ENCODE results near the gene PTBP3. TPM values are rescaled to one million over a fixed set of nuclear protein-coding genes. Genes with fewer than 3 reads are reported as not detected.
"Not testable (repeated sequence)": the region's sequence is repeated elsewhere in the genome, so short reads cannot be mapped to it uniquely, and the experiment has no call there.

PTBP3 gene
- polyA plus RNA-seq, 2 donors, result 15.8 to 23.7 TPM

- peaks cover 0 to 5% of the 10 kb centered on the region in 2 donors for H3K4me1 ChIP-seq (ENCODE audit: control insufficient read depth in 2 of 2, insufficient read depth in 2 of 2, low read length in 1 of 2)
- 64 to 87% methylated on average over 2 of the region's 2 CpGs for WGBS, 2 donors
Measured at GRCh38 chr9:112203536-112203935, 129.9 kb downstream of the PTBP3 start.

GRCh38 chr9:112200711-112201110 is 132.7 kb downstream of the PTBP3 start:
- Histone ChIP-seq H3K4me3 (ENCODE audit: low read depth in 1 of 2, low read length in 2 of 2) (no peak overlapping the region), H3K27me3 (ENCODE audit: control insufficient read depth in 1 of 2, insufficient read depth in 2 of 2, low read length in 2 of 2) (no peaks in the 10 kb centered on the region), H3K36me3 (ENCODE audit: control insufficient read depth in 2 of 2, insufficient read depth in 2 of 2, low read length in 1 of 2) (peaks cover 0 to under 1% of the 10 kb centered on the region in 2 donors), H3K9me3 (ENCODE audit: control insufficient read depth in 2 of 2, insufficient read depth in 1 of 2, low read depth in 1 of 2, low read length in 1 of 2) (no peaks in the 10 kb centered on the region), H3K27ac (ENCODE audit: low read depth in 2 of 2, low read length in 1 of 2) (peak overlapping the region in 1 of 2 donors; percentile 70), H3K4me1 (ENCODE audit: control insufficient read depth in 2 of 2, insufficient read depth in 2 of 2, low read length in 1 of 2) (peaks cover 0 to 5% of the 10 kb centered on the region in 2 donors)
- WGBS, 2 donors, result 80% methylated on average over 5 of the region's 5 CpGs

More at GRCh38 chr9:112203536-112203935, 129.9 kb downstream of the PTBP3 start:
- Histone ChIP-seq H3K27me3 (ENCODE audit: control insufficient read depth in 1 of 2, insufficient read depth in 2 of 2, low read length in 2 of 2) (no peaks in the 10 kb centered on the region), H3K9me3 (ENCODE audit: control insufficient read depth in 2 of 2, insufficient read depth in 1 of 2, low read depth in 1 of 2, low read length in 1 of 2) (no peaks in the 10 kb centered on the region), H3K27ac (ENCODE audit: low read depth in 2 of 2, low read length in 1 of 2) (no peak overlapping the region), H3K4me3 (ENCODE audit: low read depth in 1 of 2, low read length in 2 of 2) (no peak overlapping the region), H3K36me3 (ENCODE audit: control insufficient read depth in 2 of 2, insufficient read depth in 2 of 2, low read length in 1 of 2) (peaks cover 0 to 1% of the 10 kb centered on the region in 2 donors)

- Histone ChIP-seq H3K36me3 (ENCODE audit: control insufficient read depth in 2 of 2, insufficient read depth in 2 of 2, low read length in 1 of 2) (no peaks in the 10 kb centered on the region), H3K4me1 (ENCODE audit: control insufficient read depth in 2 of 2, insufficient read depth in 2 of 2, low read length in 1 of 2) (peaks cover 0 to 5% of the 10 kb centered on the region in 2 donors), H3K27me3 (ENCODE audit: control insufficient read depth in 1 of 2, insufficient read depth in 2 of 2, low read length in 2 of 2) (no peaks in the 10 kb centered on the region), H3K27ac (ENCODE audit: low read depth in 2 of 2, low read length in 1 of 2) (no peak overlapping the region), H3K9me3 (ENCODE audit: control insufficient read depth in 2 of 2, insufficient read depth in 1 of 2, low read depth in 1 of 2, low read length in 1 of 2) (no peaks in the 10 kb centered on the region), H3K4me3 (ENCODE audit: low read depth in 1 of 2, low read length in 2 of 2) (no peak overlapping the region)
- WGBS, 2 donors, result 68 to 74% methylated on average over 4 of the region's 4 CpGs
Measured at GRCh38 chr9:112198646-112199045, 134.8 kb downstream of the PTBP3 start.

GRCh38 chr9:112194969-112195431 is 138.4 kb downstream of the PTBP3 start:
- Histone ChIP-seq H3K27me3 (ENCODE audit: control insufficient read depth in 1 of 2, insufficient read depth in 2 of 2, low read length in 2 of 2) (no peaks in the 10 kb centered on the region), H3K4me3 (ENCODE audit: low read depth in 1 of 2, low read length in 2 of 2) (no peak overlapping the region), H3K4me1 (ENCODE audit: control insufficient read depth in 2 of 2, insufficient read depth in 2 of 2, low read length in 1 of 2) (peaks cover 0 to 2% of the 10 kb centered on the region in 2 donors), H3K27ac (ENCODE audit: low read depth in 2 of 2, low read length in 1 of 2) (no peak overlapping the region), H3K36me3 (ENCODE audit: control insufficient read depth in 2 of 2, insufficient read depth in 2 of 2, low read length in 1 of 2) (no peaks in the 10 kb centered on the region), H3K9me3 (ENCODE audit: control insufficient read depth in 2 of 2, insufficient read depth in 1 of 2, low read depth in 1 of 2, low read length in 1 of 2) (no peaks in the 10 kb centered on the region)
- WGBS, 2 donors, result 88 to 89% methylated on average over 4 of the region's 4 CpGs

- Histone ChIP-seq H3K4me3 (ENCODE audit: low read depth in 1 of 2, low read length in 2 of 2) (no peak overlapping the region), H3K4me1 (ENCODE audit: control insufficient read depth in 2 of 2, insufficient read depth in 2 of 2, low read length in 1 of 2) (peaks cover 0 to 2% of the 10 kb centered on the region in 2 donors), H3K27ac (ENCODE audit: low read depth in 2 of 2, low read length in 1 of 2) (no peak overlapping the region), H3K36me3 (ENCODE audit: control insufficient read depth in 2 of 2, insufficient read depth in 2 of 2, low read length in 1 of 2) (no peaks in the 10 kb centered on the region), H3K9me3 (ENCODE audit: control insufficient read depth in 2 of 2, insufficient read depth in 1 of 2, low read depth in 1 of 2, low read length in 1 of 2) (no peaks in the 10 kb centered on the region), H3K27me3 (ENCODE audit: control insufficient read depth in 1 of 2, insufficient read depth in 2 of 2, low read length in 2 of 2) (no peaks in the 10 kb centered on the region)
- 83 to 84% methylated on average over 6 of the region's 6 CpGs for WGBS, 2 donors
Measured at GRCh38 chr9:112193572-112194288, 139.7 kb downstream of the PTBP3 start.

GRCh38 chr9:112190320-112190719 is 143.1 kb downstream of the PTBP3 start:
- not testable (repeated sequence) for H3K27me3 ChIP-seq (ENCODE audit: control insufficient read depth in 1 of 2, insufficient read depth in 2 of 2, low read length in 2 of 2); H3K9me3 ChIP-seq (ENCODE audit: control insufficient read depth in 2 of 2, insufficient read depth in 1 of 2, low read depth in 1 of 2, low read length in 1 of 2); H3K36me3 ChIP-seq (ENCODE audit: control insufficient read depth in 2 of 2, insufficient read depth in 2 of 2, low read length in 1 of 2); H3K4me3 ChIP-seq (ENCODE audit: low read depth in 1 of 2, low read length in 2 of 2); H3K4me1 ChIP-seq (ENCODE audit: control insufficient read depth in 2 of 2, insufficient read depth in 2 of 2, low read length in 1 of 2); H3K27ac ChIP-seq (ENCODE audit: low read depth in 2 of 2, low read length in 1 of 2)
- WGBS, 2 donors, result 91 to 98% methylated on average over 1 of the region's 1 CpG

- no peak overlapping the region for H3K27ac ChIP-seq (ENCODE audit: low read depth in 2 of 2, low read length in 1 of 2)
- H3K4me3 ChIP-seq (ENCODE audit: low read depth in 1 of 2, low read length in 2 of 2), result no peak overlapping the region
- H3K4me1 ChIP-seq (ENCODE audit: control insufficient read depth in 2 of 2, insufficient read depth in 2 of 2, low read length in 1 of 2), result no peaks in the 10 kb centered on the region
- WGBS, 2 donors, result 61% methylated on average over 1 of the region's 1 CpG
- no peaks in the 10 kb centered on the region for H3K27me3 ChIP-seq (ENCODE audit: control insufficient read depth in 1 of 2, insufficient read depth in 2 of 2, low read length in 2 of 2)
- H3K9me3 ChIP-seq (ENCODE audit: control insufficient read depth in 2 of 2, insufficient read depth in 1 of 2, low read depth in 1 of 2, low read length in 1 of 2), result no peaks in the 10 kb centered on the region
- H3K36me3 ChIP-seq (ENCODE audit: control insufficient read depth in 2 of 2, insufficient read depth in 2 of 2, low read length in 1 of 2), result no peaks in the 10 kb centered on the region
Measured at GRCh38 chr9:112188884-112189283, 144.5 kb downstream of the PTBP3 start.

GRCh38 chr9:112187404-112187803 is 146.0 kb downstream of the PTBP3 start:
- no peaks in the 10 kb centered on the region for H3K9me3 ChIP-seq (ENCODE audit: control insufficient read depth in 2 of 2, insufficient read depth in 1 of 2, low read depth in 1 of 2, low read length in 1 of 2)
- H3K4me3 ChIP-seq (ENCODE audit: low read depth in 1 of 2, low read length in 2 of 2), result no peak overlapping the region
- H3K27ac ChIP-seq (ENCODE audit: low read depth in 2 of 2, low read length in 1 of 2), result no peak overlapping the region
- H3K36me3 ChIP-seq (ENCODE audit: control insufficient read depth in 2 of 2, insufficient read depth in 2 of 2, low read length in 1 of 2), result no peaks in the 10 kb centered on the region
- no peaks in the 10 kb centered on the region for H3K27me3 ChIP-seq (ENCODE audit: control insufficient read depth in 1 of 2, insufficient read depth in 2 of 2, low read length in 2 of 2)
- WGBS, 2 donors, result 54 to 71% methylated on average over 4 of the region's 4 CpGs
- no peaks in the 10 kb centered on the region for H3K4me1 ChIP-seq (ENCODE audit: control insufficient read depth in 2 of 2, insufficient read depth in 2 of 2, low read length in 1 of 2)

- H3K36me3 ChIP-seq (ENCODE audit: control insufficient read depth in 2 of 2, insufficient read depth in 2 of 2, low read length in 1 of 2), result no peaks in the 10 kb centered on the region
Measured at GRCh38 chr9:112186695-112187094, 146.7 kb downstream of the PTBP3 start.

GRCh38 chr9:112184946-112185345 is 148.5 kb downstream of the PTBP3 start:
- H3K27me3 ChIP-seq (ENCODE audit: control insufficient read depth in 1 of 2, insufficient read depth in 2 of 2, low read length in 2 of 2), result no peaks in the 10 kb centered on the region
- no peaks in the 10 kb centered on the region for H3K36me3 ChIP-seq (ENCODE audit: control insufficient read depth in 2 of 2, insufficient read depth in 2 of 2, low read length in 1 of 2)
- H3K4me1 ChIP-seq (ENCODE audit: control insufficient read depth in 2 of 2, insufficient read depth in 2 of 2, low read length in 1 of 2), result no peaks in the 10 kb centered on the region
- no peak overlapping the region for H3K27ac ChIP-seq (ENCODE audit: low read depth in 2 of 2, low read length in 1 of 2)
- no peaks in the 10 kb centered on the region for H3K9me3 ChIP-seq (ENCODE audit: control insufficient read depth in 2 of 2, insufficient read depth in 1 of 2, low read depth in 1 of 2, low read length in 1 of 2)
- no peak overlapping the region for H3K4me3 ChIP-seq (ENCODE audit: low read depth in 1 of 2, low read length in 2 of 2)
- 89 to 90% methylated on average over 2 of the region's 2 CpGs for WGBS, 2 donors

More at GRCh38 chr9:112186695-112187094, 146.7 kb downstream of the PTBP3 start:
- no peaks in the 10 kb centered on the region for H3K27me3 ChIP-seq (ENCODE audit: control insufficient read depth in 1 of 2, insufficient read depth in 2 of 2, low read length in 2 of 2)
- H3K27ac ChIP-seq (ENCODE audit: low read depth in 2 of 2, low read length in 1 of 2), result no peak overlapping the region
- 64 to 73% methylated on average over 4 of the region's 4 CpGs for WGBS, 2 donors
- no peaks in the 10 kb centered on the region for H3K4me1 ChIP-seq (ENCODE audit: control insufficient read depth in 2 of 2, insufficient read depth in 2 of 2, low read length in 1 of 2)
- H3K4me3 ChIP-seq (ENCODE audit: low read depth in 1 of 2, low read length in 2 of 2), result no peak overlapping the region
- H3K9me3 ChIP-seq (ENCODE audit: control insufficient read depth in 2 of 2, insufficient read depth in 1 of 2, low read depth in 1 of 2, low read length in 1 of 2), result no peaks in the 10 kb centered on the region
